Central memory CD8-positive, alpha-beta T cell (primary cell): Measurements from ENCODE around the gene WSCD1.

Source experiments
- ATAC-seq: fragments of 150-1000 bp; cut with Tn5 transposase; replicated peaks from 2 replicates; pipeline ENCODE4 v1.10.0; 2022; ENCODE audit warnings: mild to moderate bottlenecking, moderate FRiP score, moderate number of reproducible peaks; ENCODE audit not compliant: poor library complexity, severe bottlenecking; ENCODE audit errors: extremely low read depth
- DNase-seq, 2 donors: peaks; one replicate each; pipeline ENCODE4 v3.0.0; 2021; ENCODE audit warnings: low spot score in 2 of 2
- H3K27ac Mint-ChIP-seq: one replicate; pipeline ENCODE4 v1.8.0; 2022; ENCODE audit warnings: low read depth, mild to moderate bottlenecking, moderate library complexity, mixed read lengths
- H3K27me3 Mint-ChIP-seq: one replicate; pipeline ENCODE4 v1.8.0; 2022; ENCODE audit warnings: mixed read lengths
- H3K36me3 Mint-ChIP-seq: one replicate; pipeline ENCODE4 v1.8.0; 2022; ENCODE audit warnings: mild to moderate bottlenecking, moderate library complexity, mixed read lengths; ENCODE audit not compliant: insufficient read depth
- H3K4me1 Mint-ChIP-seq: one replicate; pipeline ENCODE4 v1.8.0; 2022; ENCODE audit warnings: mixed read lengths
- H3K4me3 Mint-ChIP-seq: one replicate; pipeline ENCODE4 v1.8.0; 2022; ENCODE audit warnings: mild to moderate bottlenecking, moderate library complexity, mixed read lengths
- H3K9me3 Mint-ChIP-seq: one replicate; pipeline ENCODE4 v1.8.0; 2022; ENCODE audit warnings: mixed read lengths

Gene WSCD1

DNA sequence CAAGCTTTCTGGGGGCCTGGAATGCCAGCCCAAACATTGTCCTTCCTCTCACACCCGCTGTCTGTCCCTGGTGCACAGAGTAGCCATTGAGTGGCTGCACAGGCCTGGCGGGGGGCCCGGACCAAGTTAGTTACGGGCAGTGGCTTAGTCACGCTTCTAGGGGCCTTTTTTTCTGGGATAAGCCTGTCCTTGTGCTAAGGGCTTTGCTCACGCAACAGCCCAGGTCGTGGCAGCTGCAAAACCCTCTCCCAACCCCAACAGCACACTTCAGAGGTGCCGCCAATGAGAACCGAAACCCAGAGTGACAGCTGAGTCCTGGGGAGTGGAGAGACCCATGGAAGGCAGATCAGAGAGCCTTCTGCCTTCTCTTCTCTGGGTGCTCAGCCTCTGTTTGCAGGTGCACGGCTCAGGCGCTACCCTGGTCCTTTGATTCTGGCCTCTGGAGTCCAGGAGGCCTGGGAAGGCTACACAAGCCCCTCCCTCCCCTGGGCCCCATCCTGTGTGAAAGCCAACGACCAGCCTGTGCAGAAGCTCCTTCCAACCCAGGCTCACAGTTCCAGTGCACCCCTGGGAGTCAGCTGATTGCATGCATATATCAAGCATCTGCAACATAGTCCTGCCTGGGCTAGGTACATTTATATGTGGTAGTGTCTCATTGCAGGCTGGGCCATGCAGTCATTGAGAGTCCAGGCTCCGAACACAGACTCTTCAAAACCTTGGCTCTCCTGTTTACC is 9.1 kb downstream of the WSCD1 start:
- ATAC-seq (no peak), DNase-seq (no peak)
- Mint-ChIP-seq H3K4me1 (no peaks in the 10 kb centered on the region), H3K27me3 (peaks cover 36% of the 10 kb centered on the region), H3K27ac (no peak overlapping the region), H3K4me3 (no peak overlapping the region), H3K9me3 (no peaks in the 10 kb centered on the region), H3K36me3 (no peaks in the 10 kb centered on the region)

DNA sequence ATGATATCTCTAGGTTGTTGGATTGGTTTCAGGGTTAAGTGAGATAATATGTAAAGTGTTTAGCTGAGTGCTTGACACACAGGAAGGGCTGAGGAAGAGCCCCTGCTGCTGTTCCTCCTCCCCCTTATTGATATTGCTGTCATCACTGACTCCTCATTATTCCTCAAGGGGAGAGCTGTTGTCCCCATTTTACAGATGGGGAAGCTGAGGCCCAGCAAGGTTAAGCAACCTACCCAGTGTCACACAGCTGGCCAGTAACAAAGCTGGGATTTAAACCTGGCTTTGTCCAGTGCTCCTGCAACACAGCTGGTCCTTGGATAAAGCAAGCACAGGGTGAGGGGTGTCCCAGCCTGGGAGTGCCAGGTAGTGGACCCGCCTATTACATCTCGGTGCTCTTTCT is 9.8 kb downstream of the WSCD1 start:
- no peak overlapping the region for H3K27ac Mint-ChIP-seq
- DNase-seq (no peak), ATAC-seq (no peak)
- H3K27me3 Mint-ChIP-seq = peaks cover 29% of the 10 kb centered on the region
- no peaks in the 10 kb centered on the region for H3K4me1 Mint-ChIP-seq
- no peak overlapping the region for H3K4me3 Mint-ChIP-seq
- H3K9me3 Mint-ChIP-seq = no peaks in the 10 kb centered on the region
- no peaks in the 10 kb centered on the region for H3K36me3 Mint-ChIP-seq

DNA sequence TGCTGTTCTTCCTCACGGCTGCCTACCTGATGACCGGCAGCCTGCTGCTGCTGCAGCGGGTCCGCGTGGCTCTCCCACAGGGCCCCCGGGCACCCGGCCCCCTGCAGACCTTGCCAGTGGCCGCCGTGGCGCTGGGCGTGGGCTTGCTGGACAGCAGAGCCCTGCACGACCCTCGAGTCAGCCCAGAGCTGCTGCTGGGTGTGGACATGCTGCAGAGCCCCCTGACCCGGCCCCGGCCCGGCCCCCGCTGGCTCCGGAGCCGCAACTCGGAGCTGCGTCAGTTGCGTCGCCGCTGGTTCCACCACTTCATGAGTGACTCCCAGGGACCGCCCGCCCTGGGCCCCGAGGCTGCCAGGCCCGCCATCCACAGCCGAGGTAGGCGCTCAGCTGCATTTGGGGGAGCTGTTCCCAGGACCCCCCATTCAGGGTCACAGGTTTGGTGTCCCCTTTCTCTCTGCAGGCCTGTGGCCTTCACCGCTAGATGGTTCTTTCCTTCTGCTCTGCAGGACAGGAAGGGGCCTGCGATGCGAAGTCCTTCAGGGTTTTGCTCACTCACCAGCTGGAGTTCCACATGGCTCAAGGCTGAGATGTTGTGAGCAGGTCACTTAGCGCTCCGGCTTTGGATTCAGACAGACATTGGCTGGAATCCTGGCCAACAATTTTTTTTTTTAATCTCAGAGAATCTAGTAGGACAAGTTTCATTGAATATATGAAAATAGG is 10.7 kb downstream of the WSCD1 start:
- Mint-ChIP-seq H3K36me3 (no peaks in the 10 kb centered on the region), H3K27me3 (peaks cover 20% of the 10 kb centered on the region), H3K4me3 (no peak overlapping the region), H3K27ac (no peak overlapping the region), H3K4me1 (no peaks in the 10 kb centered on the region), H3K9me3 (no peaks in the 10 kb centered on the region)
- DNase-seq (no peak), ATAC-seq (no peak)

DNA sequence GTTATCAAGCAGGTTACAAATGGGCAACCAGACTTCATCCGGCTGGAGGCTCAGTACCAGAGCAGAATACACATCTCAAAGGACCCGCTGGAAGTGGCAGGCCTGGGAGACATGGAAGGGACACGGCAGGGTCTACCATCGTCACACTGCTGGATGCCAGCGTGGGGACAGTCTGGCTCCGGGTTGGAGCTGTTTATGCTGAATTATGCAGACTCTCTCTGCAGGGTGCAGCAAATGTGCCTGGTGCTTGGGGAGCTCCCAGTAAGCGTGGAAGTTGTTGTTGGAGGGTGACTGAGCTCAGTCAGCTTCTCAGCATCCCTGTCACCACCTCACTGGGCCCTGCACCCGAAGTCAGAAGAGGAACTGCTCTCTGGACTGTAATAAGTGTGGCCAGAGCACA is 12.2 kb downstream of the WSCD1 start:
- ATAC-seq (no peak), DNase-seq (no peak)
- Mint-ChIP-seq H3K4me1 (no peaks in the 10 kb centered on the region), H3K9me3 (no peaks in the 10 kb centered on the region), H3K36me3 (no peaks in the 10 kb centered on the region), H3K4me3 (no peak overlapping the region), H3K27me3 (peaks cover 18% of the 10 kb centered on the region), H3K27ac (no peak overlapping the region)

DNA sequence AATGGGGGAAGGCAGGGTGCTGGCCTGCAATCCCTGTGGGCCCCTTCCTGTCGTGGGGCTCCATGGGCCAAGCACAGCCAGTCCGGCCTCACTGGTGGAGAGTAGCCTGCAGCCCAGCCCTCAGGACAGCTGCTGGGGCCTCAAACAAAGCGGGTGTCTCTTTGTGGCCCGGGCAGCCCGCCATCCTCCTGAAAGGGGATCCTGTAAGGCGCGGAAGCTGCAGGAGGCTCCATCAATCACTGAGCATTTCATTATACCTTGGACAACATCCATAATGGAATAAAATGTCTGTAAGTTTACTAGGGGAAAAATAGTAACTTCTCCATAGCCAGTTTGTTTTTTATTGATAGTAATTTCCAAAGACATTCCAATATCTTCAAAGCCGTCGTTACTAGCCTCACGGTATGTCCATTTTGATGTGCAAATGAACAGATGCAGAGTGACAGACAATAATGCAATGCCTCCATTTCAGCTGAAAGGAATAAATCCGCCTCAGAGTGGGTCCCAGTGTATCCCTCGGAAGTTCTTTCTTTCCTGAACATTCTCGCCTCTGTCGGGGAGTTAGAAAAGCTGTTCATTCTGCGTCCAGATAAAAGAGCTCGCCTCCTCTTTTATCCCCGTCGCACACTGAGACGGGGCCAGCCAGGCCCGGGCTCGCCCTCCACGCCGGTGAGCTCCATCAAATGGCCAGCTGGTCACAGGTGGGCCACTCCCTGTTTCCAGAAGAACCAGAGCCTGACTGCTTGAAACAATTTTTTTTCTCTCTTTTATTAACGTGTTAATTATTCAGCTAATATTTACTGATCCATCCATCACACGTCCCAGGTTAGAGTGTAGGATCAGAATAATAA is 14.4 kb downstream of the WSCD1 start:
- no peaks in the 10 kb centered on the region for H3K36me3 Mint-ChIP-seq
- ATAC-seq (no peak), DNase-seq (no peak)
- peaks cover 14% of the 10 kb centered on the region for H3K27me3 Mint-ChIP-seq
- no peaks in the 10 kb centered on the region for H3K4me1 Mint-ChIP-seq
- H3K9me3 Mint-ChIP-seq = no peaks in the 10 kb centered on the region
- no peak overlapping the region for H3K27ac Mint-ChIP-seq
- H3K4me3 Mint-ChIP-seq = no peak overlapping the region

DNA sequence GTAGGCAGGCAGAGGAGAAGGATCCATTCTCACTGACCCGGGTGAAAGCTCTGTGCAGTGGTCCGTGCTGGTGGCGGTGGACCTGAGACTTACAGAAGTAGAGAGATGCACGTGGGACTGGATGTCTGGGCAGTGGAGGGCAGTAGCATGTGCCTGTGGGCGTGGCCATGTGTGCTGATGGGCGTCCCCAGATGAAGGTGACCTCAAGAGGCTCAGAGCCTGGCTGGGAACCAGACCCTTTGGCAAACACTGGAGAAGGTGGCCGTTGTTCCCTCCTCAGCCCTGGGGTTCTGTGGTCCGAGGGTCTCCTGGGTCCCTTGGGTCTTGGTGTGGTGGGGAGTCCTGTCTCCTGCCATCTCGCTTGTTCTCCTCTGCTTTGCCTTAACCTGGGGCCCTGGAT is 15.6 kb downstream of the WSCD1 start:
- H3K4me3 Mint-ChIP-seq = no peak overlapping the region
- no peak for ATAC-seq
- H3K9me3 Mint-ChIP-seq = no peaks in the 10 kb centered on the region
- H3K27ac Mint-ChIP-seq = no peak overlapping the region
- DNase-seq = no peak
- H3K4me1 Mint-ChIP-seq = no peaks in the 10 kb centered on the region
- no peaks in the 10 kb centered on the region for H3K36me3 Mint-ChIP-seq
- peaks cover 14% of the 10 kb centered on the region for H3K27me3 Mint-ChIP-seq

DNA sequence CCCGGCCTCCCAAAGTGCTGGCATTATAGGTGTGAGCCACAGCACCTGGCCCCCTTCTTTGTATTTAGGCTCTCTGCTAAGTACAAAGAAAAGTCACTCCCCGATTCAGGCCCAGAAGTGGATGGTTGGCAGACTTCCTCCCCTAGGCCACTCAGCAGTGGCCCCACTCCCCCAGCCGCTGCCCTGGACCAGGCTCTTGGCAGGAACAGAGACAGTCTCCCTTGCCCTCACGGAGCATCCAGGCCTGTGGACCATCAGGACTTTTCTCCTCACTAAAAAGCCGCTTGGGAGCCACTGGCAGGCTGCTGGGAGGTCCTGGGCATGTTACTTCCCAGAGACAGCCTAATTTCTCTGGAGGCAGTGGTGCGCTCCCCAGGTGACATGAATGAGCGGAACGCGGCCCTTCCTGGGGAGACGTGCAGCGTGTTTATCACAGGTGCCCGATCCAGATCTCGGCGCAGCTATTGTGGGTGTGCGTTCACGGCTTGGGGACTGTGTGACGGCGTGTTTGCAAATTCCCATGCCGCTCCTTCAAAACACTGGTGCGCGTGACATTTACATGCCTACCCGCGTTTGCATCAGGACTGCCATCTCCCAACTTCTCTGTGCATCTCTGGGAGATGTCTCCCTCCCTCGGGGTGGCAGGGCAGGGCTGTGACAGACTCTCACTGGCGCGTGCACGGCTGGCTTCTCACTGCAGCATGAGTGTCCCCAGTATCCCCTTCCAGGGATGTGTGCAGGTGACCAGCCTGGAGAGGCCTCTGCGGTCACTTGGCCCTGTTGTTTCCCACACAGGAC is 16.6 kb downstream of the WSCD1 start:
- H3K4me3 Mint-ChIP-seq = no peak overlapping the region
- H3K36me3 Mint-ChIP-seq = peaks cover 3% of the 10 kb centered on the region
- H3K27ac Mint-ChIP-seq = no peak overlapping the region
- no peaks in the 10 kb centered on the region for H3K4me1 Mint-ChIP-seq
- peaks cover 14% of the 10 kb centered on the region for H3K27me3 Mint-ChIP-seq
- ATAC-seq (no peak), DNase-seq (no peak)
- no peaks in the 10 kb centered on the region for H3K9me3 Mint-ChIP-seq

DNA sequence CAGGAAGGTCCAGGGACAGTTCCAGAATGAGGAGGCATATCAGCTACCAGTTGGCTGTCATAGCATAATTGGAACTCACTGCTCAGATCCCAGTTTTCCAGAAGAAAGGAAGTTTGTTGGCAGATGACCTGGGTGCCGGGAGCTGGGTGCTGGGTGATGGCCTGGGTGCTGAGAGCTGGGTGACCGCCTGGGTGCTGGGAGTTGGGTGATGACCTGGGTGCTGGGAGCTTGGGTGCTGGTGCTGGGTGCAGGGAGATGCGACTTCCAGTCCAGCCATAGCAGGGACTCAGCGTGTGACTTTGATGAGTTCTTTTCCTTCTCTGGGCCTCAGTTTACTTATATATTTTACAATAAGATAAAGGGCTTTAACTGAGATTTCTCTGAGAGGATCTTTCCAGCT is 18.0 kb downstream of the WSCD1 start:
- Mint-ChIP-seq H3K4me3 (no peak overlapping the region), H3K36me3 (peaks cover 3% of the 10 kb centered on the region)
- ATAC-seq = no peak

DNA sequence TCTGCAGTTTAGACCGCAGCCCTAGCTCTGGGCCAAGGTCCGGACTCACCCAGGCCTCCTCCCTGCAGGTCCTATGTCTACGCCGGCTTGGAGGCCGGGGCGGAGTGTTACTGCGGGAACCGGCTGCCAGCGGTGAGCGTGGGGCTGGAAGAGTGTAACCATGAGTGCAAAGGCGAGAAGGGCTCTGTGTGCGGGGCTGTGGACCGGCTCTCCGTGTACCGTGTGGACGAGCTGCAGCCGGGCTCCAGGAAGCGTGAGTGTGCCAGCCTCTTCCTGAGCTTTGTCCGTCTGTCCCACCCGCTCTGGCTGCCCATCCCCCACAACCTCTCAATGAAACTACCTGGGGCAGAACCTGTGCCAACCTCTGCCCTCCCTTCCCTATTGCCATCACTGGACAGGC is 20.1 kb downstream of the WSCD1 start:
- Mint-ChIP-seq H3K4me3 (no peak overlapping the region), H3K27me3 (peaks cover 39% of the 10 kb centered on the region), H3K36me3 (peaks cover 3% of the 10 kb centered on the region), H3K9me3 (no peaks in the 10 kb centered on the region), H3K27ac (no peak overlapping the region), H3K4me1 (no peaks in the 10 kb centered on the region)
- ATAC-seq = no peak
- DNase-seq = no peak

More for the DNA sequence above, 18.0 kb downstream of the WSCD1 start:
- Mint-ChIP-seq H3K4me1 (no peaks in the 10 kb centered on the region), H3K9me3 (no peaks in the 10 kb centered on the region), H3K27ac (no peak overlapping the region), H3K27me3 (peaks cover 18% of the 10 kb centered on the region)
- DNase-seq = no peak

DNA sequence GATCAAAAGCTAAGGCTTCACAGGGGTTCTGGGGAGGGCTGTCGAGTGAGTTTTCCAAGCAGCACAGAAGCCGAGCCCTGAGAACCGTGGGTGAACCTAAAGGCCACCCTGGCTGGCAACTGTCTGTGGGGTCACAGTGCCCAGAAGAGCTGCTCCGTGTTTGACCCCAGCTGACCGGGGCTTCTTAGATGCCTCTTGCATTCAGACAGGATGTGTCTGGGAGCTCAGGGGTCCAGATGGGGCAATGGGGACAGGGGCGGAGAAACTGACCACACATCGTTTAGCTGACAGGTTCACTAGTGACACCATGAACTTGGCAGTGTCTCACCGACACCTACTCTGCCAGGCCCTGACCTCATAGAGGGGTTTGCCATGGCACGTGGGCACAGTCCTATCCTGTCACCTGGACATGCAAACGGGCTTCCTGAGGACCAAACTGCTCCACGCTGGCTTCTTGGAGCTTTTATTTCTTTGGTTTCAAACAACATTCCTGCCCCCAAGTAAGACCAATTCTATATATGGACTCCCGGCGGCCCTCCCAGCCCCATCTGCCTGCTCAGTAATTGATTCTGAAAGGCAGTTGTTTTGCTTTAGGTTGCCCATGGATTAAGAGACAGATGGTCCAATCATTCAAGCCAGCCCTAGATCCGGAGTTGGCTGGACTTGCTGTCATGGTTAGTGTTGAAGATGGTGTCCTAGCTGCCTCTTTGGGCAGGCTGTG is 22.2 kb downstream of the WSCD1 start:
- H3K4me3 Mint-ChIP-seq = no peak overlapping the region
- peaks cover 3% of the 10 kb centered on the region for H3K36me3 Mint-ChIP-seq
- DNase-seq (no peak), ATAC-seq (no peak)
- peaks cover 43% of the 10 kb centered on the region for H3K27me3 Mint-ChIP-seq
- no peaks in the 10 kb centered on the region for H3K4me1 Mint-ChIP-seq
- no peaks in the 10 kb centered on the region for H3K9me3 Mint-ChIP-seq
- H3K27ac Mint-ChIP-seq = no peak overlapping the region

DNA sequence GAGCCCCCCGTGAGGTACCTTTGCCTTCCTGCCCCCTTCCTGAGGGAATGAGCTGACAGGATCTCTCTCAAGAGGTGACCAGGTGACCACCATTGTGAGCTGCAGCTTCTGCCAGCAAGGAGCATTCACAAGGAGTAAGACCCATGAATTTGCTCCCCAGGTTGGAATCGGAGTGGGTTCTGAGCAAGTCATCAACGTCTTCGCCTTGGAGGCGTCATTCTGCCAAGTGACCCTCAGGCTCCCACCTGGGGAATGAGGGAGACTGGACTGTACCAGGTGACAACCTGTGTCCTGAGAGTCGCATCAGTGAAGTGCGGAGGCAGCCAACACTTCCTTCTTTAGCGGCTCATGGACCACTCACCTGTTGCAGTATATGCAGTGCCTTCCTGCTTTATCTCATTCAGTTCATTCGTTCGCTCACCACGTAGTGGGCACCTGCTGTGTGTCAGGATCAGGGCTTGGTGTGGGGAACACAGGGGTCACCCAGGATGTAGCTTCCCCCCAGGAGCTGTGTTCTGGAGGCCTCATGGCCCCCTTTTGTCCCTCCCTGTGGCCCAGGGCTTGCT is 22.8 kb downstream of the WSCD1 start:
- no peak for DNase-seq
- ATAC-seq = no peak
- Mint-ChIP-seq H3K4me1 (no peaks in the 10 kb centered on the region), H3K27me3 (peaks cover 36% of the 10 kb centered on the region), H3K9me3 (no peaks in the 10 kb centered on the region), H3K27ac (no peak overlapping the region), H3K4me3 (no peak overlapping the region), H3K36me3 (peaks cover 3% of the 10 kb centered on the region)
